H9 (cell line): ENCODE data around the gene LHFPL2. TPM values are rescaled to one million over a fixed set of nuclear protein-coding genes. Genes with fewer than 3 reads are reported as not detected.

ENCODE experiments used
- DNase-seq: peaks from one replicate; pipeline ENCODE4 v3.0.0-alpha.2; 2017
- H2AFZ ChIP-seq: one replicate; pipeline ENCODE4 v1.6.1; 2013; ENCODE audit warnings: mild to moderate bottlenecking, low read length, control low read depth, moderate library complexity
- H2AK5ac ChIP-seq: 2 replicates; pipeline ENCODE4 v1.6.1; 2013; ENCODE audit warnings: low read length, control low read depth, mixed read lengths; ENCODE audit not compliant: insufficient read length
- H2BK120ac ChIP-seq: one replicate; pipeline ENCODE4 v1.6.1; 2013; ENCODE audit warnings: low read depth, mild to moderate bottlenecking, low read length, control low read depth, inconsistent platforms; ENCODE audit not compliant: poor library complexity, severe bottlenecking
- H2BK12ac ChIP-seq: 2 replicates; pipeline ENCODE4 v1.6.1; 2013; ENCODE audit warnings: low read length, control low read depth, mixed read lengths, low read depth; ENCODE audit not compliant: insufficient read length
- H2BK15ac ChIP-seq: 2 replicates; pipeline ENCODE4 v1.6.1; 2013; ENCODE audit warnings: low read depth, low read length, control low read depth
- H2BK20ac ChIP-seq: one replicate; pipeline ENCODE4 v1.6.1; 2013; ENCODE audit warnings: low read depth, mild to moderate bottlenecking, low read length, control low read depth, inconsistent platforms; ENCODE audit not compliant: poor library complexity, severe bottlenecking
- H2BK5ac ChIP-seq: 2 replicates; pipeline ENCODE4 v1.6.1; 2013; ENCODE audit warnings: low read length, control low read depth, mixed read lengths; ENCODE audit not compliant: insufficient read length
- H3K14ac ChIP-seq: 2 replicates; pipeline ENCODE4 v1.6.1; 2013; ENCODE audit warnings: low read length, control low read depth; ENCODE audit not compliant: insufficient read depth
- H3K18ac ChIP-seq: 2 replicates; pipeline ENCODE4 v1.6.1; 2013; ENCODE audit warnings: low read depth, mild to moderate bottlenecking, mixed read lengths, low read length, control low read depth; ENCODE audit not compliant: insufficient read length
- H3K23ac ChIP-seq: 2 replicates; pipeline ENCODE4 v1.6.1; 2013; ENCODE audit warnings: low read length, control low read depth, mixed read lengths, low read depth; ENCODE audit not compliant: insufficient read length
- H3K23me2 ChIP-seq: 2 replicates; pipeline ENCODE4 v1.6.1; 2013; ENCODE audit warnings: low read depth, mild to moderate bottlenecking, mixed read lengths, low read length, control low read depth; ENCODE audit not compliant: insufficient read length, poor library complexity, severe bottlenecking
- H3K27ac ChIP-seq: 2 replicates; pipeline ENCODE4 v1.5.1; 2013; ENCODE audit warnings: low read length, control low read depth, mixed read lengths, low read depth; ENCODE audit not compliant: insufficient read length
- H3K27me3 ChIP-seq: 2 replicates; pipeline ENCODE4 v1.6.1; 2013; ENCODE audit warnings: low read length, control low read depth, inconsistent platforms; ENCODE audit not compliant: insufficient read depth
- H3K4ac ChIP-seq: 2 replicates; pipeline ENCODE4 v1.6.1; 2013; ENCODE audit warnings: low read depth, mild to moderate bottlenecking, control low read depth, inconsistent platforms, low read length, moderate library complexity
- H3K4me1 ChIP-seq: 2 replicates; pipeline ENCODE4 v1.6.1; 2013; ENCODE audit warnings: low read length, control low read depth, inconsistent platforms; ENCODE audit not compliant: insufficient read depth
- H3K4me2 ChIP-seq: 2 replicates; pipeline ENCODE4 v1.6.1; 2013; ENCODE audit warnings: low read length, control low read depth, mixed read lengths; ENCODE audit not compliant: insufficient read length, insufficient read depth
- H3K56ac ChIP-seq: 2 replicates; pipeline ENCODE4 v1.6.1; 2013; ENCODE audit warnings: low read depth, mild to moderate bottlenecking, mixed read lengths, low read length, control low read depth; ENCODE audit not compliant: insufficient read length
- H3K79me1 ChIP-seq: 2 replicates; pipeline ENCODE4 v1.6.1; 2013; ENCODE audit warnings: low read depth, mild to moderate bottlenecking, moderate library complexity, low read length, control low read depth, inconsistent platforms; ENCODE audit not compliant: insufficient read depth, poor library complexity, severe bottlenecking
- H3K79me2 ChIP-seq: 2 replicates; pipeline ENCODE4 v1.6.1; 2013; ENCODE audit warnings: low read length, control low read depth, inconsistent platforms; ENCODE audit not compliant: insufficient read depth
- H3K9ac ChIP-seq: 2 replicates; pipeline ENCODE4 v1.6.1; 2013; ENCODE audit warnings: low read length, control low read depth, mixed read lengths; ENCODE audit not compliant: insufficient read length; ENCODE audit errors: extremely low read depth
- H3K9me3 ChIP-seq: one replicate; pipeline ENCODE4 v1.6.1; 2013; ENCODE audit warnings: low read depth, low read length, inconsistent platforms; ENCODE audit not compliant: control insufficient read depth
- H3T11ph ChIP-seq: one replicate; pipeline ENCODE4 v1.6.1; 2013; ENCODE audit warnings: mild to moderate bottlenecking, low read length, control low read depth, inconsistent platforms
- H4K20me1 ChIP-seq: one replicate; pipeline ENCODE4 v1.6.1; 2013; ENCODE audit not compliant: control insufficient read depth, insufficient read length, insufficient read depth
- H4K5ac ChIP-seq: 2 replicates; pipeline ENCODE4 v1.6.1; 2013; ENCODE audit warnings: low read depth, mild to moderate bottlenecking, mixed read lengths, low read length, control low read depth; ENCODE audit not compliant: insufficient read length
- H4K8ac ChIP-seq: replicated peaks from 2 replicates; pipeline ENCODE4 v1.6.1; 2013; ENCODE audit warnings: low read length, control low read depth, mixed read lengths, low read depth; ENCODE audit not compliant: insufficient read length
- H4K91ac ChIP-seq: 2 replicates; pipeline ENCODE4 v1.6.1; 2013; ENCODE audit warnings: low read depth, mild to moderate bottlenecking, moderate library complexity, mixed read lengths, low read length, control low read depth; ENCODE audit not compliant: insufficient read length
- H3K27ac Mint-ChIP-seq, 3 experiments: 2 replicates in 2 of 3; 3 replicates in 1 of 3; pipeline ENCODE4 v1.8.0; 2020 to 2021; ENCODE audit warnings: mixed read lengths in 3 of 3, mild to moderate bottlenecking in 1 of 3, moderate library complexity in 1 of 3
- H3K27me3 Mint-ChIP-seq: 2 replicates; pipeline ENCODE4 v1.8.0; 2021; ENCODE audit warnings: low read depth, mild to moderate bottlenecking, moderate library complexity, mixed read lengths
- H3K36me3 Mint-ChIP-seq, 3 experiments: 2 replicates in 2 of 3; 3 replicates in 1 of 3; pipeline ENCODE4 v1.8.0; 2020 to 2021; ENCODE audit warnings: low read depth in 3 of 3, mixed read lengths in 3 of 3; ENCODE audit not compliant: insufficient read depth in 1 of 3
- H3K4me1 Mint-ChIP-seq, 2 experiments: 2 replicates each; pipeline ENCODE4 v1.8.0; 2020; ENCODE audit warnings: mixed read lengths in 2 of 2
- H3K4me3 Mint-ChIP-seq, 2 experiments: 2 replicates in 1 of 2; 3 replicates in 1 of 2; pipeline ENCODE4 v1.8.0; 2020 to 2021; ENCODE audit warnings: mild to moderate bottlenecking in 2 of 2, mixed read lengths in 2 of 2, moderate library complexity in 1 of 2
- H3K9me3 Mint-ChIP-seq, 2 experiments: 2 replicates in 1 of 2; 3 replicates in 1 of 2; pipeline ENCODE4 v1.8.0; 2020; ENCODE audit warnings: mild to moderate bottlenecking in 2 of 2, mixed read lengths in 2 of 2, moderate library complexity in 1 of 2
- WGBS: extraction: QIAGEN DNeasy Blood & Tissue Kit; methylation state at CpG from one replicate; pipeline ENCODE4 v1.1.7; 2013; ENCODE audit warnings: missing lambda C conversion rate, low lambda C conversion rate, mixed read lengths; ENCODE audit not compliant: insufficient read length; ENCODE audit errors: extremely low coverage; 5-methylcytosine and 5-hydroxymethylcytosine counted together
- total RNA-seq: library from RNA; stranded (reverse); gene quantifications from 2 replicates; pipeline ENCODE4 v1.2.1, GENCODE V29; 2021
- TF ChIP-seq, protein P1 (sequence below): fragments of 200-600 bp; sonication (generic); conservative IDR thresholded peaks from 3 replicates; pipeline ENCODE4 v1.8.0; 2021; ENCODE audit warnings: antibody characterized with exemption, mild to moderate bottlenecking

The LHFPL2 gene
- total RNA-seq, 1 experiment from 2014 or later = 26.3 TPM

- H3K36me3 Mint-ChIP-seq = peaks cover 29 to 44% (median 30%) of the 10 kb centered on the region in 3 experiments; a peak in 6 of 7 replicates
- Histone ChIP-seq H3K27me3 (no peaks in the 10 kb centered on the region), H3K14ac (no peak overlapping the region), H3K9me3 (no peaks in the 10 kb centered on the region), H2AK5ac (no peak overlapping the region), H4K20me1 (no peaks in the 10 kb centered on the region), H2BK5ac (no peak overlapping the region), H3K56ac (no peak overlapping the region), H2BK120ac (no peak overlapping the region), H3K4me2 (no peak overlapping the region), H4K8ac (no peak overlapping the region), H3K18ac (no peak overlapping the region), H4K5ac (no peak overlapping the region), H2AFZ (no peak overlapping the region), H2BK15ac (no peak overlapping the region), H3K23me2 (no peaks in the 10 kb centered on the region), H3K9ac (no peak overlapping the region), H4K91ac (no peak overlapping the region), H3K4ac (no peak overlapping the region), H3T11ph (no peak overlapping the region), H3K79me1 (no peaks in the 10 kb centered on the region), H3K27ac (no peak overlapping the region), H3K4me1 (no peaks in the 10 kb centered on the region), H3K23ac (no peak overlapping the region), H3K79me2 (no peaks in the 10 kb centered on the region), H2BK12ac (no peak overlapping the region), H2BK20ac (no peak overlapping the region)
- peaks cover 5 to 10% of the 10 kb centered on the region in 2 experiments for H3K4me1 Mint-ChIP-seq
- no peak overlapping the region for H3K4me3 Mint-ChIP-seq
- H3K9me3 Mint-ChIP-seq = no peaks in the 10 kb centered on the region
- DNase-seq = no peak
- WGBS = no CpG with 5 or more reads among the region's 2 CpGs
- TF ChIP-seq, protein P1, sequence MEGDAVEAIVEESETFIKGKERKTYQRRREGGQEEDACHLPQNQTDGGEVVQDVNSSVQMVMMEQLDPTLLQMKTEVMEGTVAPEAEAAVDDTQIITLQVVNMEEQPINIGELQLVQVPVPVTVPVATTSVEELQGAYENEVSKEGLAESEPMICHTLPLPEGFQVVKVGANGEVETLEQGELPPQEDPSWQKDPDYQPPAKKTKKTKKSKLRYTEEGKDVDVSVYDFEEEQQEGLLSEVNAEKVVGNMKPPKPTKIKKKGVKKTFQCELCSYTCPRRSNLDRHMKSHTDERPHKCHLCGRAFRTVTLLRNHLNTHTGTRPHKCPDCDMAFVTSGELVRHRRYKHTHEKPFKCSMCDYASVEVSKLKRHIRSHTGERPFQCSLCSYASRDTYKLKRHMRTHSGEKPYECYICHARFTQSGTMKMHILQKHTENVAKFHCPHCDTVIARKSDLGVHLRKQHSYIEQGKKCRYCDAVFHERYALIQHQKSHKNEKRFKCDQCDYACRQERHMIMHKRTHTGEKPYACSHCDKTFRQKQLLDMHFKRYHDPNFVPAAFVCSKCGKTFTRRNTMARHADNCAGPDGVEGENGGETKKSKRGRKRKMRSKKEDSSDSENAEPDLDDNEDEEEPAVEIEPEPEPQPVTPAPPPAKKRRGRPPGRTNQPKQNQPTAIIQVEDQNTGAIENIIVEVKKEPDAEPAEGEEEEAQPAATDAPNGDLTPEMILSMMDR = no peak
- no peaks in the 10 kb centered on the region for H3K27me3 Mint-ChIP-seq
- no peak overlapping the region for H3K27ac Mint-ChIP-seq
These were observed 162.4 kb downstream of the LHFPL2 start for GRCh38 chr5:78486218-78486617.
